Prostate gland (tissue), 2 donors: ENCODE data around the gene BPTF. TPM values are rescaled to one million over a fixed set of nuclear protein-coding genes. Genes with fewer than 3 reads are reported as not detected.
"Not testable (repeated sequence)": the region's sequence is repeated elsewhere in the genome, so short reads cannot be mapped to it uniquely, and the experiment has no call there.

Source experiments
- DNase-seq: peaks from one replicate; pipeline ENCODE4 v3.0.0-alpha.2; 2019; ENCODE audit warnings: low spot score
- H3K27ac ChIP-seq, 2 donors: fragments of 200-600 bp; sonication (generic); 2 replicates each; pipeline ENCODE4 v1.5.1; 2017 to 2019
- H3K27me3 ChIP-seq: fragments of 200-600 bp; sonication (generic); replicated peaks from 2 replicates; pipeline ENCODE4 v1.5.1; 2019; ENCODE audit not compliant: insufficient read depth
- H3K36me3 ChIP-seq, 2 donors: fragments of 200-600 bp; sonication (generic); 1 replicate in 1 of 2; 2 replicates in 1 of 2; pipeline versions ENCODE4 v1.5.1 to v1.8.1; 2017 to 2019
- H3K4me1 ChIP-seq: fragments of 200-600 bp; sonication (generic); replicated peaks from 2 replicates; pipeline ENCODE4 v1.5.1; 2019
- H3K4me3 ChIP-seq, 2 donors: fragments of 200-600 bp; sonication (generic); 2 replicates each; pipeline ENCODE4 v1.5.1; 2017 to 2019
- H3K9me3 ChIP-seq: fragments of 200-600 bp; sonication (generic); 2 replicates; pipeline ENCODE4 v1.5.1; 2017
- CTCF ChIP-seq, 4 experiments: fragments of 200-600 bp in 2 of 4; fragments of 450-650 bp in 2 of 4; sonication (generic) in 2 of 4; IDR thresholded peaks; 1 replicate in 3 of 4; 2 replicates in 1 of 4; pipeline ENCODE4 v1.5.1; 2016 to 2019; ENCODE audit warnings: antibody characterized with exemption in 4 of 4, mild to moderate bottlenecking in 2 of 4, moderate library complexity in 2 of 4
- POLR2A ChIP-seq: fragments of 450-650 bp; IDR thresholded peaks from one replicate; pipeline ENCODE4 v1.6.1; 2016; ENCODE audit warnings: antibody characterized with exemption, mild to moderate bottlenecking
- POLR2AphosphoS5 ChIP-seq: sonication (generic); formaldehyde crosslinking; IDR thresholded peaks from one replicate; pipeline ENCODE4 v1.6.1; 2017; ENCODE audit warnings: antibody characterized with exemption
- WGBS: methylation state at CpG from one replicate; pipeline ENCODE4 v1.1.5; 2018; 5-methylcytosine and 5-hydroxymethylcytosine counted together
- intact Hi-C: fragments of 100-400 bp; cut with DNase I; formaldehyde crosslinking; loops from one replicate; pipeline ENCODE4 v1.14.2; 2022
- total RNA-seq, 2 donors: library from RNA; depleted of rRNA; stranded (reverse); fragments of >200 nt; gene quantifications; one replicate each; pipeline ENCODE4 v1.1.0, GENCODE V29; 2016

The BPTF gene
- total RNA-seq, 2 donors from 2014 or later: 70.5 to 138 TPM

- no peaks in the 10 kb centered on the region for H3K4me1 ChIP-seq
- intact Hi-C loops: no loop called here
- no peak overlapping the region for H3K27ac ChIP-seq
- H3K27me3 ChIP-seq: no peaks in the 10 kb centered on the region
- H3K9me3 ChIP-seq: no peaks in the 10 kb centered on the region
- H3K36me3 ChIP-seq: no peaks in the 10 kb centered on the region
- WGBS: 63% methylated on average over 5 of the region's 5 CpGs
- no peak for TF ChIP-seq POLR2AphosphoS5
- no peak for TF ChIP-seq POLR2A
- TF ChIP-seq CTCF (IDR thresholded peaks at IDR 0.05): no peak
- no peak overlapping the region for H3K4me3 ChIP-seq
- DNase-seq: no peak
Measured at GRCh38 chr17:67922503-67922902, 97.2 kb downstream of the BPTF start.

GRCh38 chr17:67928842-67929241 lies 103.5 kb downstream of the BPTF start:
- H3K27me3 ChIP-seq, H3K27ac ChIP-seq, H3K9me3 ChIP-seq, DNase-seq, H3K4me1 ChIP-seq, intact Hi-C loops, H3K4me3 ChIP-seq: not testable (repeated sequence)
- peaks cover 0 to 17% of the 10 kb centered on the region in 2 donors for H3K36me3 ChIP-seq
- WGBS: 60% methylated on average over 4 of the region's 4 CpGs

GRCh38 chr17:67931227-67931626 lies 105.9 kb downstream of the BPTF start:
- no peak for DNase-seq
- no peak for TF ChIP-seq CTCF (IDR thresholded peaks at IDR 0.05)
- no peak for TF ChIP-seq POLR2A
- TF ChIP-seq POLR2AphosphoS5: no peak
- peaks cover 0 to 17% of the 10 kb centered on the region in 2 donors for H3K36me3 ChIP-seq
- no peaks in the 10 kb centered on the region for H3K4me1 ChIP-seq
- H3K27ac ChIP-seq: no peak overlapping the region
- 97% methylated on average over 5 of the region's 5 CpGs for WGBS
- intact Hi-C loops: no loop called here
- H3K4me3 ChIP-seq: no peak overlapping the region
- no peaks in the 10 kb centered on the region for H3K27me3 ChIP-seq
- H3K9me3 ChIP-seq: no peaks in the 10 kb centered on the region

- peak in 1 of 4 experiments; percentile 23 for TF ChIP-seq CTCF (IDR thresholded peaks at IDR 0.05)
- no peak for TF ChIP-seq POLR2AphosphoS5
- Histone ChIP-seq H3K9me3 (no peaks in the 10 kb centered on the region), H3K27me3 (no peaks in the 10 kb centered on the region), H3K27ac (no peak overlapping the region), H3K4me1 (no peaks in the 10 kb centered on the region), H3K36me3 (peaks cover 3 to 22% of the 10 kb centered on the region in 2 donors), H3K4me3 (no peak overlapping the region)
- intact Hi-C loops: no loop called here
- DNase-seq: no peak
- WGBS: 79% methylated on average over 3 of the region's 3 CpGs
Measured at GRCh38 chr17:67942810-67943209, 117.5 kb downstream of the BPTF start.

GRCh38 chr17:67944035-67944434 lies 118.7 kb downstream of the BPTF start:
- intact Hi-C loops: no loop called here
- 94% methylated on average over 5 of the region's 5 CpGs for WGBS
- Histone ChIP-seq H3K36me3 (peaks cover 3 to 26% of the 10 kb centered on the region in 2 donors), H3K27me3 (no peaks in the 10 kb centered on the region), H3K4me3 (no peak overlapping the region), H3K27ac (no peak overlapping the region), H3K4me1 (peaks cover 3% of the 10 kb centered on the region), H3K9me3 (no peaks in the 10 kb centered on the region)
- TF ChIP-seq POLR2A: no peak
- no peak for TF ChIP-seq CTCF (IDR thresholded peaks at IDR 0.05)
- no peak for TF ChIP-seq POLR2AphosphoS5
- no peak for DNase-seq
